ENCODE measurements around the gene AJM1.

DNA sequence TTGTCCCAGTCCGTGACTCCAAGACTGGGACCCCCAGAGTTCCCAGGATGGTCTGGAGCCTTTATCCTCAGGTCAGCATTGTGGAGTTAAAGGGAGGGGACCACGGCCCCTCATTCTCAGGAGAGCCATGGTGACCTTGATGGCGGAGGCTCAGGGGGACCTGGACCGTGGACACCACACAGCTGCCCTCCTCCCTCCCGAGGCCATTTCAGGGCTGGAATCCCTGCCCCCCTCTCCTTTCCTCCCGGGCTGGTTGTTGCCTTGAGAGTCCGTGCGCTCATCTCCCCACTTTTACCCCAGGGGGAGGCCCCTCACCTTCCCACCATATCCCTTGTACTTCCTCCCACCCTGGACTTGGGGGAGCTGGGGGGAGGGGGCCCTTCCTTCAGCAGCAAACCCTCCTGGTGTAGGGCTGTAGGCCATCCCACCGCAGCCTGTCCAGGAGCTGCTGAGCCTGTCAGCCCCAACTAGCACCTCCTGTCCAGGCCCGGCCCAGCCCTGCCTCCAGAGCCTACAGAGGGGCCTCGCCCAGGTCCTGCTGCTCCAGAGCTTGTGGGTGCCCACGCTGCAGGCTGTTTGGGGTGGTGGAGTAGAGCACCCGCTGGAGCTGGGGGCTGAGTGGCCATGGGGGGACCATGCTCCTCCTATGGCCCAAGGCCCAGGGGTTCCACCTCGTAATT, 14.3 kb upstream of the AJM1 start:
- TF ChIP-seq, protein P1, sequence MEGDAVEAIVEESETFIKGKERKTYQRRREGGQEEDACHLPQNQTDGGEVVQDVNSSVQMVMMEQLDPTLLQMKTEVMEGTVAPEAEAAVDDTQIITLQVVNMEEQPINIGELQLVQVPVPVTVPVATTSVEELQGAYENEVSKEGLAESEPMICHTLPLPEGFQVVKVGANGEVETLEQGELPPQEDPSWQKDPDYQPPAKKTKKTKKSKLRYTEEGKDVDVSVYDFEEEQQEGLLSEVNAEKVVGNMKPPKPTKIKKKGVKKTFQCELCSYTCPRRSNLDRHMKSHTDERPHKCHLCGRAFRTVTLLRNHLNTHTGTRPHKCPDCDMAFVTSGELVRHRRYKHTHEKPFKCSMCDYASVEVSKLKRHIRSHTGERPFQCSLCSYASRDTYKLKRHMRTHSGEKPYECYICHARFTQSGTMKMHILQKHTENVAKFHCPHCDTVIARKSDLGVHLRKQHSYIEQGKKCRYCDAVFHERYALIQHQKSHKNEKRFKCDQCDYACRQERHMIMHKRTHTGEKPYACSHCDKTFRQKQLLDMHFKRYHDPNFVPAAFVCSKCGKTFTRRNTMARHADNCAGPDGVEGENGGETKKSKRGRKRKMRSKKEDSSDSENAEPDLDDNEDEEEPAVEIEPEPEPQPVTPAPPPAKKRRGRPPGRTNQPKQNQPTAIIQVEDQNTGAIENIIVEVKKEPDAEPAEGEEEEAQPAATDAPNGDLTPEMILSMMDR (IDR thresholded peaks at IDR 0.05): no peak
- TF ChIP-seq POLR2A (IDR thresholded peaks at IDR 0.05): no peak
